H1 (cell line): Measurements from ENCODE around the gene KCTD10. TPM values are rescaled to one million over a fixed set of nuclear protein-coding genes. Genes with fewer than 3 reads are reported as not detected.

ENCODE experiments used
- ASH2L ChIP-seq: fragments of 200-600, 300-600 bp; sonication (generic); IDR thresholded peaks from one replicate; pipeline ENCODE4 v1.7.1; 2017; ENCODE audit warnings: low read length
- CBX8 ChIP-seq: fragments of 300-800, 300-1000 bp; sonication (generic); IDR thresholded peaks from 2 replicates; pipeline ENCODE4 v1.7.1; 2016; ENCODE audit warnings: low read depth, low read length, borderline replicate concordance
- CEBPB ChIP-seq: IDR thresholded peaks from 2 replicates; pipeline ENCODE4 v1.6.1; 2012; ENCODE audit warnings: low read depth, low read length
- FOSL1 ChIP-seq: IDR thresholded peaks from 2 replicates; pipeline ENCODE4 v1.6.1; 2011; ENCODE audit warnings: mild to moderate bottlenecking, low read depth, low read length, moderate library complexity; ENCODE audit not compliant: insufficient read depth
- KDM1A ChIP-seq: fragments of 200-600, 300-600 bp; sonication (generic); IDR thresholded peaks from 2 replicates; pipeline ENCODE4 v1.7.1; 2016; ENCODE audit warnings: mild to moderate bottlenecking, low read length, borderline replicate concordance
- polyA plus RNA-seq, 7 experiments: library from polyadenylated mRNA; depleted of rRNA in 3 of 7; stranded (reverse) in 5 of 7; unstranded in 2 of 7; fragments of >200 nt in 5 of 7; fragments of 200-250 nt in 2 of 7; gene quantifications; 1 replicate in 5 of 7; 2 replicates in 1 of 7; 4 replicates in 1 of 7; pipeline versions ENCODE4 v1.2.1 to v1.2.3, GENCODE V29; 2011 to 2013; ENCODE audit warnings: missing spikeins in 2 of 7, mixed read lengths in 2 of 7
- total RNA-seq: library from RNA; stranded (reverse); fragmentation: NEBNext Ultra II Directional; extraction: Animal tissue kit (Norgen Biotek cat#: 25700); gene quantifications from 2 replicates; pipeline ENCODE4 v1.2.1, GENCODE V29; 2021
- TF ChIP-seq, protein P1 (sequence below): fragments of 300-600 bp; sonication (generic); IDR thresholded peaks from 2 replicates; pipeline ENCODE4 v1.7.1; 2012; ENCODE audit warnings: low read length, moderate library complexity, mild to moderate bottlenecking, inconsistent platforms; ENCODE audit not compliant: insufficient replicate concordance

KCTD10 gene
- total and polyA plus RNA-seq, 2 of the 8 experiments (the other 6 are each of a cell fraction or from before 2014, with no cell fraction given), result 45.3 to 52.4 TPM

GRCh38 chr12:109450980-109451379 lies 26.1 kb downstream of the KCTD10 start (continued):
- TF ChIP-seq ASH2L, result no peak
- no peak for TF ChIP-seq FOSL1
- TF ChIP-seq, protein P1, sequence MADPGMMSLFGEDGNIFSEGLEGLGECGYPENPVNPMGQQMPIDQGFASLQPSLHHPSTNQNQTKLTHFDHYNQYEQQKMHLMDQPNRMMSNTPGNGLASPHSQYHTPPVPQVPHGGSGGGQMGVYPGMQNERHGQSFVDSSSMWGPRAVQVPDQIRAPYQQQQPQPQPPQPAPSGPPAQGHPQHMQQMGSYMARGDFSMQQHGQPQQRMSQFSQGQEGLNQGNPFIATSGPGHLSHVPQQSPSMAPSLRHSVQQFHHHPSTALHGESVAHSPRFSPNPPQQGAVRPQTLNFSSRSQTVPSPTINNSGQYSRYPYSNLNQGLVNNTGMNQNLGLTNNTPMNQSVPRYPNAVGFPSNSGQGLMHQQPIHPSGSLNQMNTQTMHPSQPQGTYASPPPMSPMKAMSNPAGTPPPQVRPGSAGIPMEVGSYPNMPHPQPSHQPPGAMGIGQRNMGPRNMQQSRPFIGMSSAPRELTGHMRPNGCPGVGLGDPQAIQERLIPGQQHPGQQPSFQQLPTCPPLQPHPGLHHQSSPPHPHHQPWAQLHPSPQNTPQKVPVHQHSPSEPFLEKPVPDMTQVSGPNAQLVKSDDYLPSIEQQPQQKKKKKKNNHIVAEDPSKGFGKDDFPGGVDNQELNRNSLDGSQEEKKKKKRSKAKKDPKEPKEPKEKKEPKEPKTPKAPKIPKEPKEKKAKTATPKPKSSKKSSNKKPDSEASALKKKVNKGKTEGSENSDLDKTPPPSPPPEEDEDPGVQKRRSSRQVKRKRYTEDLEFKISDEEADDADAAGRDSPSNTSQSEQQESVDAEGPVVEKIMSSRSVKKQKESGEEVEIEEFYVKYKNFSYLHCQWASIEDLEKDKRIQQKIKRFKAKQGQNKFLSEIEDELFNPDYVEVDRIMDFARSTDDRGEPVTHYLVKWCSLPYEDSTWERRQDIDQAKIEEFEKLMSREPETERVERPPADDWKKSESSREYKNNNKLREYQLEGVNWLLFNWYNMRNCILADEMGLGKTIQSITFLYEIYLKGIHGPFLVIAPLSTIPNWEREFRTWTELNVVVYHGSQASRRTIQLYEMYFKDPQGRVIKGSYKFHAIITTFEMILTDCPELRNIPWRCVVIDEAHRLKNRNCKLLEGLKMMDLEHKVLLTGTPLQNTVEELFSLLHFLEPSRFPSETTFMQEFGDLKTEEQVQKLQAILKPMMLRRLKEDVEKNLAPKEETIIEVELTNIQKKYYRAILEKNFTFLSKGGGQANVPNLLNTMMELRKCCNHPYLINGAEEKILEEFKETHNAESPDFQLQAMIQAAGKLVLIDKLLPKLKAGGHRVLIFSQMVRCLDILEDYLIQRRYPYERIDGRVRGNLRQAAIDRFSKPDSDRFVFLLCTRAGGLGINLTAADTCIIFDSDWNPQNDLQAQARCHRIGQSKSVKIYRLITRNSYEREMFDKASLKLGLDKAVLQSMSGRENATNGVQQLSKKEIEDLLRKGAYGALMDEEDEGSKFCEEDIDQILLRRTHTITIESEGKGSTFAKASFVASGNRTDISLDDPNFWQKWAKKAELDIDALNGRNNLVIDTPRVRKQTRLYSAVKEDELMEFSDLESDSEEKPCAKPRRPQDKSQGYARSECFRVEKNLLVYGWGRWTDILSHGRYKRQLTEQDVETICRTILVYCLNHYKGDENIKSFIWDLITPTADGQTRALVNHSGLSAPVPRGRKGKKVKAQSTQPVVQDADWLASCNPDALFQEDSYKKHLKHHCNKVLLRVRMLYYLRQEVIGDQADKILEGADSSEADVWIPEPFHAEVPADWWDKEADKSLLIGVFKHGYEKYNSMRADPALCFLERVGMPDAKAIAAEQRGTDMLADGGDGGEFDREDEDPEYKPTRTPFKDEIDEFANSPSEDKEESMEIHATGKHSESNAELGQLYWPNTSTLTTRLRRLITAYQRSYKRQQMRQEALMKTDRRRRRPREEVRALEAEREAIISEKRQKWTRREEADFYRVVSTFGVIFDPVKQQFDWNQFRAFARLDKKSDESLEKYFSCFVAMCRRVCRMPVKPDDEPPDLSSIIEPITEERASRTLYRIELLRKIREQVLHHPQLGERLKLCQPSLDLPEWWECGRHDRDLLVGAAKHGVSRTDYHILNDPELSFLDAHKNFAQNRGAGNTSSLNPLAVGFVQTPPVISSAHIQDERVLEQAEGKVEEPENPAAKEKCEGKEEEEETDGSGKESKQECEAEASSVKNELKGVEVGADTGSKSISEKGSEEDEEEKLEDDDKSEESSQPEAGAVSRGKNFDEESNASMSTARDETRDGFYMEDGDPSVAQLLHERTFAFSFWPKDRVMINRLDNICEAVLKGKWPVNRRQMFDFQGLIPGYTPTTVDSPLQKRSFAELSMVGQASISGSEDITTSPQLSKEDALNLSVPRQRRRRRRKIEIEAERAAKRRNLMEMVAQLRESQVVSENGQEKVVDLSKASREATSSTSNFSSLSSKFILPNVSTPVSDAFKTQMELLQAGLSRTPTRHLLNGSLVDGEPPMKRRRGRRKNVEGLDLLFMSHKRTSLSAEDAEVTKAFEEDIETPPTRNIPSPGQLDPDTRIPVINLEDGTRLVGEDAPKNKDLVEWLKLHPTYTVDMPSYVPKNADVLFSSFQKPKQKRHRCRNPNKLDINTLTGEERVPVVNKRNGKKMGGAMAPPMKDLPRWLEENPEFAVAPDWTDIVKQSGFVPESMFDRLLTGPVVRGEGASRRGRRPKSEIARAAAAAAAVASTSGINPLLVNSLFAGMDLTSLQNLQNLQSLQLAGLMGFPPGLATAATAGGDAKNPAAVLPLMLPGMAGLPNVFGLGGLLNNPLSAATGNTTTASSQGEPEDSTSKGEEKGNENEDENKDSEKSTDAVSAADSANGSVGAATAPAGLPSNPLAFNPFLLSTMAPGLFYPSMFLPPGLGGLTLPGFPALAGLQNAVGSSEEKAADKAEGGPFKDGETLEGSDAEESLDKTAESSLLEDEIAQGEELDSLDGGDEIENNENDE, result no peak
- no peak for TF ChIP-seq KDM1A
- TF ChIP-seq CBX8, result no peak
- no peak for TF ChIP-seq CEBPB
